GM12891 (cell line): ENCODE data around the gene RYR2.

Experiments used
- PAX5 ChIP-seq: IDR thresholded peaks from 2 replicates; pipeline ENCODE4 v1.6.1; 2011; ENCODE audit warnings: low read length, moderate library complexity, mild to moderate bottlenecking; ENCODE audit not compliant: insufficient read depth, severe bottlenecking
- POLR2A ChIP-seq: IDR thresholded peaks from 2 replicates; pipeline ENCODE4 v1.6.1; 2011; ENCODE audit warnings: low read depth, low read length, control low read depth
- POLR2AphosphoS5 ChIP-seq: IDR thresholded peaks from 2 replicates; pipeline ENCODE4 v1.6.1; 2011; ENCODE audit warnings: low read depth, low read length, control low read depth
- POU2F2 ChIP-seq: IDR thresholded peaks from 2 replicates; pipeline ENCODE4 v1.6.1; 2011; ENCODE audit warnings: low read depth, mild to moderate bottlenecking, control low read depth, low read length, moderate library complexity
- SPI1 ChIP-seq: IDR thresholded peaks from 2 replicates; pipeline ENCODE4 v1.6.1; 2011; ENCODE audit warnings: low read depth, low read length, control low read depth
- TAF1 ChIP-seq: IDR thresholded peaks from 2 replicates; pipeline ENCODE4 v1.6.1; 2011; ENCODE audit warnings: low read depth, low read length, control low read depth

DNA sequence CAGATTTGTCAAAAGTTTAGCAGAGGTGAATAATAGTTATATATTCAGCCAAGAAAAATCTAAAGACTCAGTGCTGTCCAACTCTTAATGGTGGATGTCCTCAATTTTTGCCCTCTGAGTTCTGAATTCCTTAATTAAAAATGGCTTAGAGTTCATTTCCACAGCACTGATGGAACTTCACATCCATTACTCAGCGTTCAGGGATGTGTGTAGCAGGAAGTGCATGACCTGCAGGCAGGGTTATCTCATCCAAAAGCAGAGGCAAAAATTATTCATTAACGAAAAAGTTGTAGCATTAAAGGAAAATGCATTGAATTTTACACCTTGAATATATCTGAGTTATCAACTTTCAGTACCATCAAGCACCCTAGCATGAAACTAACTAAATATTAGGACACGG is 752.1 kb downstream of the RYR2 start:
- TF ChIP-seq POLR2A (no peak), POLR2AphosphoS5 (no peak), TAF1 (no peak), SPI1 (no peak), POU2F2 (no peak), PAX5 (no peak)
